Posterior cingulate gyrus (tissue), 11 donors: ENCODE measurements around the gene RAP1GAP.

ENCODE experiments used
- DNase-seq, 10 donors: peaks; one replicate each; pipeline versions ENCODE4 v3.0.0 to v3.0.0-alpha.2; 2020 to 2021; ENCODE audit warnings: mixed read lengths in 3 of 10
- intact Hi-C: fragments of 100-400 bp; cut with DNase I; formaldehyde crosslinking; loops from one replicate; pipeline ENCODE4 v1.15.1; 2023

The RAP1GAP gene

GRCh38 chr1:21663951-21664805, 5.0 kb downstream of the RAP1GAP start:
- intact Hi-C loops: no loop called here
- peak in 2 of 10 donors; percentile 72 to 74 for DNase-seq

GRCh38 chr1:21663248-21663950, 5.8 kb downstream of the RAP1GAP start:
- intact Hi-C loops: no loop called here
- DNase-seq: peak in 3 of 10 donors; percentile 79 to 87 (median 83)

DNA sequence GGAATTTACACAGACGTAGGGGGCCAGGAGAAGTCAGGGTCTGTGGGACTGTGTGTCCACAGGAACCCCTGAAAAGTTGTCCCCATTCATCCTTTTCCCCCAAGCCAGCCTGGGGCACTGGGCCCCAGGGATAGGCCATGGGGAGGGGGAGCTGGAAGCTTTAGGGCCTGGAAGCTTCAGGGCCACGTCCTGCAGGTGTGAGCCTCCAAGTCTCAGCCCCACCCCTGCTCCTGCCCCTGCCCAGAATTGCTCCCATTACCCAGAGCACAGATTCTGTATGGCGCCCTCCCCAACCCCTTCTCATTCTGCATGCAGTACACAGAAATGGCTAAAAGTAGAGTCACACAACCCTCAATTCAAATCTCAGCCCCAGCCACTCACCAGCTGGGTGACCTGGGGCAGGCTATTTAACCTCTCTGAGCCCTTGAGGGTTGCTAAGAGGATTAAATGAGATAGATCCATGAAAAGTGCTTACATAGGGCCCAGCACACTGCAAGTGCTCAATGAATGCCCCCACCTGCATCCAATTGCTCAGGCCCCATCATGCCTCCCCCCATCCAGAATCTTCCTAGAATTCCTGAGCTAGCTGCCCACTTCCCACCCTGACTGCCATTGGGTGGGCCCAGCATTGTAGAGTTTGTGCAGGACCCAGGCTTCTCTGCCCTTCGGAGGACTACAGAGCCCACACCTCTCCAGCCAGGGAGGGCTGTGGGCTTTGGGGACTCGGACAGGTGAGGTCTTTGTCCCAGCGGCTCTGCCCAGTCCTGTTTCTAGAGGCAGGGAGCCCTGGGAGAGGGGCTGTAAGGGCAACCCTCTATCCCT, 6.5 kb downstream of the RAP1GAP start:
- intact Hi-C loops: no loop called here
- DNase-seq: peak in 1 of 10 donors; percentile 52

DNA sequence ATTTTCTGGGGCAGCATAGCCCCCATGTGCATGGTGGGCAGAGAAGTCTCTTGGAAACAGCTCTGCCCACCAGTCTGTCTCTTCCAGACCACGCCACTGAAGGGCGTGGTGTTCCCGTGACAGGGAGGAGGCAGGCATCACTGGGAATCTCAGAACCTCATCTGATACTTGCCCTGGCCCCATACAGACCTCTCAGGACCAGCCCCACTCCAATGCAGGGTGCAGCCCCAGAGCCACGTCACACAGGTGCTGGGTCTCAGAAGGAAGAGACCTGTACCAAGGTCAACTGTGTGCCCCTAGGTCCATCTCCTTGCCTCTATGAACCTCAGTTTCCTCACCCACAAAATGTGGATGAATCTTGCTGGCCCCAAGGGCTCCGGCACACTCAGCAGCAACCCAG, 7.3 kb downstream of the RAP1GAP start:
- DNase-seq: peak in 1 of 10 donors; percentile 36

DNA sequence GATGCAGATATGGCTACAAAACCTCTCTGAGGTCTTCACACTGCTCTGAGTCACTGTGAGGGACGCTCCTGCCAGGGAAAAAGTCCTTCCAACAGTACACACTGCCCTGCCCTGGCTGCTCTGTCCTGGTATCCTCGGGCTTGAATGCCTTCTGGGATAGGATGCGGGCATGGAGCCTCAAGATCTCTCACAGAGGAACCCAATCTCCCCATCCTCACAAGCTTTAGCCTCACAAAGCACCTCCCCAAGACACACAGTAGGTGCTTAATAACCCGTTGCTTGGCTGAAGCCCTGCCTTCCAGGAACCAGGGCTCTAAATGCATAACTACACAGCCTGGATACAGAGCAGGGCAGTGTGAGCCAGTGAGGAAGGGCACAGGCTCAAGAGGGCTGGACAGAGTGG, 9.2 kb downstream of the RAP1GAP start:
- intact Hi-C loops: loop anchor here (1.0 to 10.0 kb wide), 5 partner anchors 151 to 427 kb away; partner anchors contain the start of gene ALPL
- DNase-seq: peak in 1 of 10 donors; percentile 33

More for the DNA sequence above, 7.3 kb downstream of the RAP1GAP start:
- intact Hi-C loops: no loop called here

GRCh38 chr1:21659099-21659923, 9.8 kb downstream of the RAP1GAP start:
- intact Hi-C loops: loop anchor here (1.0 to 10.0 kb wide), 5 partner anchors 150 to 427 kb away; partner anchors contain the start of gene ALPL

DNA sequence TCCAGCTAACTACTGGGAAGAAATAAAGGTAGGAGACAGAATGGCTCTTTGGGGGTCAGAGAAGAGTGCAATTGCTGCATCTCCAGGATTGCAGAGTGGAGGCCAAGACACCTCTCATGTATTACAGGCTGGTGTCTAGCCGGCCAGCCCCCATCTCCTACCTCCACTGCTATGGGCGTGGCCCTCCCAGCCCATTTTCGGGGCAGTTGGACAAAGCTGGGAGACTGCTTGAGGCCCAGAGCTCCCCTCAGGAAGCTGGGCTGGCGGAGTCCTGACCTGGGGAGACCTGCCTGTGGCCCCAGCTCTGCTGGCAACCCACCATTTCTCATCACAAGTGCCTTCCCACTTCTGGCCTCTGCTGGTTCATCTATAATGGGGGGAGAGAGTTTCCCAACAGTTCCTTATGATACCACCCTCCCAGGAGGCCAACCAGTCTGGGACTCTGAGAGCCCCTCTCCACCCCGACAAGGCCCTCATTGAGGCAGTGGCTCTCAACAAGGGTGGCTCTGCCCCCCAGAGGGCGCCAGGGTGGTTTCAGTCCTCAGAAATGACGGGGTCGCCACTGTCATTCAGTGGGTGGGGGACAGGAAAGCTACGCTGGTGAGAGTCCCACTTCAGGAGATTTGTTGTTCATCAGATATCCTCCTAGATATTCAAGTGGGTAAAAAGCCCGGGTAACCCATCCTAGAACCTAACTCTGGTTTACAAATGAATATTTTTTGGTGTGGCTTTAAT, 11.5 kb downstream of the RAP1GAP start:
- peak in 2 of 10 donors; percentile 58 to 59 for DNase-seq
- intact Hi-C loops: loop anchor here (2.0 to 10.0 kb wide), 3 partner anchors 305 to 425 kb away; no protein-coding TSS in a partner anchor

More at GRCh38 chr1:21659099-21659923, 9.8 kb downstream of the RAP1GAP start:
- DNase-seq: peak in 9 of 10 donors; percentile 72 to 97 (median 82)

GRCh38 chr1:21655748-21656147, 13.4 kb downstream of the RAP1GAP start:
- intact Hi-C loops: loop anchor here (5.0 to 10.0 kb wide), 2 partner anchors 307 to 311 kb away; no protein-coding TSS in a partner anchor
- DNase-seq: peak in 4 of 10 donors; percentile 27 to 82 (median 69)

- intact Hi-C loops: loop anchor here (5.0 to 10.0 kb wide), 2 partner anchors 307 to 310 kb away; no protein-coding TSS in a partner anchor
- peak in 6 of 10 donors; percentile 25 to 90 (median 54) for DNase-seq
Observed at GRCh38 chr1:21655259-21655658, 13.9 kb downstream of the RAP1GAP start.

DNA sequence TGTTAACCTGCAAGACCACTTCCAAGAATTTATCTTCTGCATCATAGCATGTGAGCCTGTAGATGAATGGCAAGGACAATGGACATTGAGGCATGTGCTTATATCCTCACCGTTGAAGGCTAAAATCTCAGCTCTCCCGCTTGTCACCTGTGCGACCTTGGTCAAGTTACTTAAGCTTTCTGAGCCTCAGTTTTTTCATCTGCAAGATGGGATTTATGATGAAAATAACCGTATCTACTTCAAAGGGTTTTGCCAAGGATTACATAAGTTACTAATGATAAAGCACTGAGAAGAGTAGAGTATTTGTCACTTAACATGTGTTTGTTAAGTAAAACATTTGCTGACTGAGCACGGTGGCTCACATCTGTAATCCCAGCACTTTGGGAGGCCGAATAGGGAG, 14.9 kb downstream of the RAP1GAP start:
- intact Hi-C loops: loop anchor here (10.0 kb wide), 1 partner anchor 309 kb away; no protein-coding TSS in a partner anchor

GRCh38 chr1:21653744-21654100, 15.4 kb downstream of the RAP1GAP start:
- intact Hi-C loops: loop anchor here (2.0 to 10.0 kb wide), 2 partner anchors 29 to 309 kb away; no protein-coding TSS in a partner anchor
- DNase-seq: peak; percentile 71 to 98 (median 82)

More for the DNA sequence above, 14.9 kb downstream of the RAP1GAP start:
- no peak for DNase-seq

DNA sequence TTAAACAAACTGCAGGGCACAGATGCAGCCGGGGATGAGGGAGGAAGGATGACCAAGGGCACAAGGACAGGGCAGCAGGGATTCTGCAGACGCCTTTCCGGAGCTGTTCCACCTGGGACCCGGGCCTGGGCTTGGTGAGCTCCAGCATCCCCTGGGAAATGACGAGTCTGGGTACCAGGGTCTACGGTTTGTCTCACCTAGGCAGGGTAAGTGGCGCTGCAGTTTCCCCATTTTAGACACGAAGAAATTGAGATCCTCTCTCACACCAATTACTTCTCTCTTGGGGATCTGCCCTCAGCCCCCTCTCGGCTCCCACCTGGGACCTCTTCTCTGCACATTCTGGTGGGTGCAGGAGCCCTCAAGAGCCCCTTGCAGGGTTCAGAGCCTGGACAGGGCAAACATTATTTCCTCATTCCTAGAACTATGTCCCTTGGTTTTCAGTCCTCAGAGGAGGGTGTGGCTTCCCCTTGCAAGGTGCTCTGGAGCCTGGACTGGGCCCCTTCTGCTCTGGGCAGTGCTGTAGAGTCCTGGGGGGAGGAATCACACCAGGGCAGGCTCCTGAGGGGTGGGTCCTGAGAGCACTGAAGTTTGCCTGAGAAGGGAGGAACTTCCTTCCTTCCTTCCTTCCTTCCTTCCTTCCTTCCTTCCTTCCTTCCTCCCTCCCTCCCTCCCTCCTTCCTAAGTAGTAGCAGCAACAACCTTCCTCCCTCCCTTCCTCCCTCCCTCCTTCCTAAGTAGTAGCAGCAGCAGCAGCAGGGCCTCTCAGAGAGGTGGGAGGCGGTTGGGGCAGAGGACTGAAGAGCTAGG, 16.0 kb downstream of the RAP1GAP start:
- DNase-seq: peak in 2 of 10 donors; percentile 49 to 64
- intact Hi-C loops: loop anchor here (2.0 to 10.0 kb wide), 2 partner anchors 28 to 308 kb away; no protein-coding TSS in a partner anchor

DNA sequence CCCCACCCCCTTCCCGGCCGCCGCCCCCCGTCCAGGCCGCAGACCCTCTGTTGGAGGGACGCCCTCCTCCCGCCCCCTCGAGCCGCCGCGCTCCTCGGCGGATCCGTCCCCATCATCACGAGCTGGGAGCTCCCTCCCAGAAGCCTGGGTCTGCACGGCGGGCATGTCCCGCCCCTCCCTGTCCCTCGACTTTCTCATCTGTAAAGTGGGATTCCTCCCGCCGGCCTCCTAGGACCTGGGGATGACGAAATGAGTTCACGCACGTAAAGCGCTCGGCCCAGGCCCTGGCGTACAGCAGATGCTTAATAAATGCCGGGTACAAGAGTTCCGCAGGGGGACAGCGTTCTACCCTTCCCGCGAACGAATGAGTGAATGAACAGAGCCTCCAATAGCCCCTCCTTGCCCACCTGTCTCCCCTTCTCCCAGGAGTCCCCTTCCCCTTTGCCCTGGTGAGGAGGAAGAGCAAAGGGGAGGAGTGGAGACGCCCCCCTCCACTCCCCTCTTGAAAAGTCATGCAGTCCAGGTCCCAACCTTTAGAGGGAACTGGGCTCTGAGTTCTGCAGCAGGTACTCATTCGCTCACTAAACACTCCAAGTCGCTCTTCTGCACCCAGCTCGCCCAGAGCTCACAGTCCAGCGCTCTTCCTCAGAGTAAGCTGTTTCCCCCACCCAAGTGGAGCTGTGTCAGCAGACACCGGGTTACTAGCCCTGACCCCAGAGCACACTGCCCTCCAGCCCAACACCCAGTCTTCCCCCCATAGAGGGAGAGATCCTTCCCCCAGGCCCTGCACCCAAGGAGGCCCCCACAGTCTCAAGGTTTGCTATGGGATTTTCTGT, 16.8 kb downstream of the RAP1GAP start:
- intact Hi-C loops: loop anchor here (2.0 to 10.0 kb wide), 2 partner anchors 28 to 308 kb away; no protein-coding TSS in a partner anchor
- DNase-seq: peak in 2 of 10 donors; percentile 47 to 71

- intact Hi-C loops: loop anchor here (2.0 to 10.0 kb wide), 2 partner anchors 27 to 307 kb away; no protein-coding TSS in a partner anchor
- DNase-seq: peak in 5 of 10 donors; percentile 52 to 95 (median 78)
Observed at GRCh38 chr1:21651214-21652042, 17.7 kb downstream of the RAP1GAP start.

- intact Hi-C loops: loop anchor here (10.0 kb wide), 1 partner anchor 306 kb away; no protein-coding TSS in a partner anchor
- DNase-seq: no peak
Observed at GRCh38 chr1:21650400-21650799, 18.8 kb downstream of the RAP1GAP start.
